ENCODE results near the gene BCAS1.

BCAS1 gene

DNA sequence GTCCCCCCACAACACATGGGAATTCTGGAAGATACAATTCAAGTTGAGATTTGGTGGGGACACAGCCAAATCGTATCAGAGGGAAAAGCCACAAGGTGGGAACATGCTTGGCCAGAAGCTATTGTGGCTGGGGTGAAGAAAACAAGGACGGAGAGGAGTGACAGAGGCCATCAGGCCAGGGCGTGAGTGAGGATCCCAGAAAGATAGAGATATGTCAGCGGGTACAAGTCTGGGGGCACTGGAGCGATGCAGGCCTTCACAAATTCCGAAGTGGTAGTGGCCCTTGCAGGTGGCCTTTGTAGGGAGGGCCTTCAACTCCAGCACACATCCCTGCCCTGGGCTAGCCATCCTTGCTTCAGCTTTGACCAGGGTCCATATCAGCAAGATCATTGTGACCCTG, 159.1 kb downstream of the BCAS1 start (continued):
- no peak for TF ChIP-seq ZC3H10 (CRISPR knock-in tag; IDR thresholded peaks at IDR 0.05)
- no peak for TF ChIP-seq CSDC2 (CRISPR knock-in tag; IDR thresholded peaks at IDR 0.05)
- no peak for TF ChIP-seq ZFP30 (CRISPR knock-in tag; IDR thresholded peaks at IDR 0.05)
- no peak for TF ChIP-seq TOX (CRISPR knock-in tag; IDR thresholded peaks at IDR 0.05; ENCODE audit: borderline replicate concordance)
- no peak for TF ChIP-seq ZFP3 (CRISPR knock-in tag; IDR thresholded peaks at IDR 0.05)
- no peak for TF ChIP-seq PPARA (CRISPR knock-in tag; IDR thresholded peaks at IDR 0.05; ENCODE audit: borderline replicate concordance)

DNA sequence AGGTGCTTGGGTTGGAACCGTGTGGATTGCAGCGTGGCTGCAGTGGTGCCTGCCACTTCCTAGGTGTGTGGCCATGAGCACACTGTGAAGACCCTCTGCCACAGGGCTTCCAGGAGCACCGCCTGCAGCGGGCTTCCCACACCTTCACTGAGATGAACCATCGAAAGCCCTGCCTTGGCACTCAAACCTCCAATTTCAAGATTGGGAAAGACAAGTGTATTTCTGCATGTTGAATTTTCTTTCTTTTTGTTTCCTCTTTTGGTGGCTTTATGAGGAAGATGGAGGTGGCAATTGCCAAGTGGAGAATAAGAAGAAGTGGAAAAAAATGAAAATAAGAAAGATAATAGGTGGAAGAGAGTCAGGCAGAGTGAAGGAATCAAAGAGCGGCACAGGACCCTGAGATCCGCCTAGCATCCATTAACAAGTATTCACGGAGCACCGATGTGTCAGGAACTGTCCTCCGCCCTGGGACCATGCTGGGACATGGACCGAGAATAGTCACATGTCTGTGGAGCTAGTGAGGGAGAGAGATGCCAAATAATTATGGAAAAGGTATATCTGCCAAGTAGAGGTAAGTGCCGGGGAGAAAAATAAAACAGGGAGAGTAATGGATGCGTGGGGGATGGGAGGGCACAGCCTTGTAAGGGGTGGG, 159.9 kb downstream of the BCAS1 start:
- no peak for ATAC-seq
- TF ChIP-seq SNAI2 (CRISPR knock-in tag; IDR thresholded peaks at IDR 0.05) (no peak), ZFP3 (CRISPR knock-in tag; IDR thresholded peaks at IDR 0.05) (no peak), BACH2 (CRISPR knock-in tag; IDR thresholded peaks at IDR 0.05; ENCODE audit: borderline replicate concordance) (no peak), ZNF8 (CRISPR knock-in tag; IDR thresholded peaks at IDR 0.05) (no peak), ZFP30 (CRISPR knock-in tag; IDR thresholded peaks at IDR 0.05) (no peak)
- TF ChIP-seq, protein P1, sequence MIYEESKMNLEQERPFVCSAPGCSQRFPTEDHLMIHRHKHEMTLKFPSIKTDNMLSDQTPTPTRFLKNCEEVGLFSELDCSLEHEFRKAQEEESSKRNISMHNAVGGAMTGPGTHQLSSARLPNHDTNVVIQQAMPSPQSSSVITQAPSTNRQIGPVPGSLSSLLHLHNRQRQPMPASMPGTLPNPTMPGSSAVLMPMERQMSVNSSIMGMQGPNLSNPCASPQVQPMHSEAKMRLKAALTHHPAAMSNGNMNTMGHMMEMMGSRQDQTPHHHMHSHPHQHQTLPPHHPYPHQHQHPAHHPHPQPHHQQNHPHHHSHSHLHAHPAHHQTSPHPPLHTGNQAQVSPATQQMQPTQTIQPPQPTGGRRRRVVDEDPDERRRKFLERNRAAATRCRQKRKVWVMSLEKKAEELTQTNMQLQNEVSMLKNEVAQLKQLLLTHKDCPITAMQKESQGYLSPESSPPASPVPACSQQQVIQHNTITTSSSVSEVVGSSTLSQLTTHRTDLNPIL (CRISPR knock-in tag; IDR thresholded peaks at IDR 0.05; ENCODE audit: low read depth): no peak

DNA sequence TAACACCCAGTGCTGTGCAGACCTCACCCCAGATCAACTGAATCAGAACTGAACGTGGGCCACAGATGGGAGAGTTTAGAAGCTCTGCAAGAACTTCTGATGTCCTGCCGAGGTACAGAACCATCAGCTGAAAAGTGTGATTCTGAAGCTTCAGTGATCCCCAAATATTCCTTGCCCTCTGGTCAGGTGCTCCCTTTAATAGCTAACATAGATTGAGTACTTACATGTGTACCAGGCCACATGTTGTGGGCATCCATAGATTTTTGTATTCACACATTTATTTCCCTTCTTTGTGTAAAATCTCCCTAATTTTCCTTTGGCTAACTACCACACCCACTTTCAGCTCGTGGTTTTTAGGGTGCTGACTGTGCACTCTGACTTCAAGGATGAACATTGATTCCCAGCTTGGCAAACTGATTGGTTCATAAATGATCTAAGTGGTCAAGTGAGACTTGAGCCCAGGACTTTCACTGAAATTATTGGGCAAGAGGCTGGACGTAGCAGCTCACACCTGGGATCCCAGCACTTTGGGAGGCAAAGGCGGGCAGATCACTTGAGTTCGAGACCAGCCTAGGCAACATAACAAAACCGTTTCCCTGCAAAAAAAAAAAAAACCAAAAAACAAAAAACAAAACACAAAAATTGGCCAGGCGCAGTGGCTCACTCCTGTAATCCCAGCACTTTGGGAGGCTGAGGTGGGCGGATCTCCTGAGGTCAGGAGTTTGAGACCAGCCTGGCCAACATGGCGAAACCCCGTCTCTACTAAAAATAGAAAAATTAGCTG, 162.2 kb downstream of the BCAS1 start:
- no peak for TF ChIP-seq ZFP30 (CRISPR knock-in tag; IDR thresholded peaks at IDR 0.05)
- no peak for TF ChIP-seq CSDC2 (CRISPR knock-in tag; IDR thresholded peaks at IDR 0.05)
- no peak for TF ChIP-seq ARNTL (CRISPR knock-in tag; IDR thresholded peaks at IDR 0.05; ENCODE audit: borderline replicate concordance, low read depth)
- TF ChIP-seq RARB (CRISPR knock-in tag; IDR thresholded peaks at IDR 0.05): no peak
- TF ChIP-seq ZNF565 (CRISPR knock-in tag; conservative IDR thresholded peaks at IDR 0.05; ENCODE audit: low read depth): no peak
- TF ChIP-seq ESRRG (CRISPR knock-in tag; IDR thresholded peaks at IDR 0.05): no peak
- TF ChIP-seq, protein P2, sequence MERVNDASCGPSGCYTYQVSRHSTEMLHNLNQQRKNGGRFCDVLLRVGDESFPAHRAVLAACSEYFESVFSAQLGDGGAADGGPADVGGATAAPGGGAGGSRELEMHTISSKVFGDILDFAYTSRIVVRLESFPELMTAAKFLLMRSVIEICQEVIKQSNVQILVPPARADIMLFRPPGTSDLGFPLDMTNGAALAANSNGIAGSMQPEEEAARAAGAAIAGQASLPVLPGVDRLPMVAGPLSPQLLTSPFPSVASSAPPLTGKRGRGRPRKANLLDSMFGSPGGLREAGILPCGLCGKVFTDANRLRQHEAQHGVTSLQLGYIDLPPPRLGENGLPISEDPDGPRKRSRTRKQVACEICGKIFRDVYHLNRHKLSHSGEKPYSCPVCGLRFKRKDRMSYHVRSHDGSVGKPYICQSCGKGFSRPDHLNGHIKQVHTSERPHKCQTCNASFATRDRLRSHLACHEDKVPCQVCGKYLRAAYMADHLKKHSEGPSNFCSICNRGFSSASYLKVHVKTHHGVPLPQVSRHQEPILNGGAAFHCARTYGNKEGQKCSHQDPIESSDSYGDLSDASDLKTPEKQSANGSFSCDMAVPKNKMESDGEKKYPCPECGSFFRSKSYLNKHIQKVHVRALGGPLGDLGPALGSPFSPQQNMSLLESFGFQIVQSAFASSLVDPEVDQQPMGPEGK (CRISPR knock-in tag; IDR thresholded peaks at IDR 0.05; ENCODE audit: borderline replicate concordance): no peak
- no peak for TF ChIP-seq TCF4 (CRISPR knock-in tag; IDR thresholded peaks at IDR 0.05; ENCODE audit: borderline replicate concordance)
- TF ChIP-seq GLIS3 (CRISPR knock-in tag; IDR thresholded peaks at IDR 0.05): no peak
- TF ChIP-seq, protein P3, sequence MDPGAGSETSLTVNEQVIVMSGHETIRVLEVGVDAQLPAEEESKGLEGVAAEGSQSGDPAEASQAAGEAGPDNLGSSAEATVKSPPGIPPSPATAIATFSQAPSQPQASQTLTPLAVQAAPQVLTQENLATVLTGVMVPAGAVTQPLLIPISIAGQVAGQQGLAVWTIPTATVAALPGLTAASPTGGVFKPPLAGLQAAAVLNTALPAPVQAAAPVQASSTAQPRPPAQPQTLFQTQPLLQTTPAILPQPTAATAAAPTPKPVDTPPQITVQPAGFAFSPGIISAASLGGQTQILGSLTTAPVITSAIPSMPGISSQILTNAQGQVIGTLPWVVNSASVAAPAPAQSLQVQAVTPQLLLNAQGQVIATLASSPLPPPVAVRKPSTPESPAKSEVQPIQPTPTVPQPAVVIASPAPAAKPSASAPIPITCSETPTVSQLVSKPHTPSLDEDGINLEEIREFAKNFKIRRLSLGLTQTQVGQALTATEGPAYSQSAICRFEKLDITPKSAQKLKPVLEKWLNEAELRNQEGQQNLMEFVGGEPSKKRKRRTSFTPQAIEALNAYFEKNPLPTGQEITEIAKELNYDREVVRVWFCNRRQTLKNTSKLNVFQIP (CRISPR knock-in tag; IDR thresholded peaks at IDR 0.05; ENCODE audit: borderline replicate concordance, low read depth): no peak
- no peak for TF ChIP-seq PPARA (CRISPR knock-in tag; IDR thresholded peaks at IDR 0.05; ENCODE audit: borderline replicate concordance)
- no peak for TF ChIP-seq ZNF8 (CRISPR knock-in tag; IDR thresholded peaks at IDR 0.05)
- no peak for TF ChIP-seq OSR1 (CRISPR knock-in tag; IDR thresholded peaks at IDR 0.05)
- TF ChIP-seq SNAI2 (CRISPR knock-in tag; IDR thresholded peaks at IDR 0.05): no peak
- TF ChIP-seq ISL1 (CRISPR knock-in tag; IDR thresholded peaks at IDR 0.05): no peak
- TF ChIP-seq, protein P1 (CRISPR knock-in tag; IDR thresholded peaks at IDR 0.05; ENCODE audit: low read depth): no peak
- TF ChIP-seq ZFP3 (CRISPR knock-in tag; IDR thresholded peaks at IDR 0.05): no peak
- ATAC-seq: no peak

DNA sequence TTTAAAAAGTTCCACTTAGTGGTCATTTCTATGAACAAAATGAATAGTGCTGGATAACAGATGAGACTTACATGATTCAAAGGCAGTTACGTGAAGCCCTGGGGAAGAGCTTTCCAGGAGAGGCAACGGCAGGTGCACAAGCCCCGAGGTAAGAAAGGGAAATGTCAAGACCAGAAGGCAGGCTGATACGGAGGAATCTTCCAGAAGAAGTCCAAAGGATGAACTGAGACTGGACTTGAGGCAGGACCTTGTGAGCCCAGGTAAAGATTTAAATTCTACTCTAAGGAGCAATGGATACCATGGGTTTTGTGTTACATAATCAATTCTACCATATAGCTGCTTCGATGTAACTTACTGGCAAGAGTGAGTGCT, 164.6 kb downstream of the BCAS1 start:
- no peak for ATAC-seq
- TF ChIP-seq ESRRG (CRISPR knock-in tag; IDR thresholded peaks at IDR 0.05) (no peak), GLIS3 (CRISPR knock-in tag; IDR thresholded peaks at IDR 0.05) (no peak), ZFP30 (CRISPR knock-in tag; IDR thresholded peaks at IDR 0.05) (no peak), OSR1 (CRISPR knock-in tag; IDR thresholded peaks at IDR 0.05) (no peak), ARNTL (CRISPR knock-in tag; IDR thresholded peaks at IDR 0.05; ENCODE audit: borderline replicate concordance, low read depth) (no peak), ZNF8 (CRISPR knock-in tag; IDR thresholded peaks at IDR 0.05) (no peak), TOX (CRISPR knock-in tag; IDR thresholded peaks at IDR 0.05; ENCODE audit: borderline replicate concordance) (no peak), CSDC2 (CRISPR knock-in tag; IDR thresholded peaks at IDR 0.05) (no peak), ZNF565 (CRISPR knock-in tag; conservative IDR thresholded peaks at IDR 0.05; ENCODE audit: low read depth) (no peak), BACH2 (CRISPR knock-in tag; IDR thresholded peaks at IDR 0.05; ENCODE audit: borderline replicate concordance) (no peak), TCF4 (CRISPR knock-in tag; IDR thresholded peaks at IDR 0.05; ENCODE audit: borderline replicate concordance) (no peak), ZC3H10 (CRISPR knock-in tag; IDR thresholded peaks at IDR 0.05) (no peak), RARB (CRISPR knock-in tag; IDR thresholded peaks at IDR 0.05) (no peak)
- TF ChIP-seq, protein P1 (CRISPR knock-in tag; IDR thresholded peaks at IDR 0.05; ENCODE audit: low read depth): no peak
- TF ChIP-seq, protein P3 (CRISPR knock-in tag; IDR thresholded peaks at IDR 0.05; ENCODE audit: borderline replicate concordance, low read depth): no peak
